HepG2 (cell line): ENCODE measurements around the gene HOXD3. TPM values are rescaled to one million over a fixed set of nuclear protein-coding genes. Genes with fewer than 3 reads are reported as not detected.
A peak's percentile ranks its signal among the peaks of the same experiment; 100 is the strongest.

Experiments
- ATAC-seq: fragments of 200-7000 bp; cut with Tn5 transposase; 3 replicates; pipeline ENCODE4 v1.9.1; 2020; ENCODE audit warnings: mild to moderate bottlenecking, moderate library complexity
- BruUV-seq: library from RNA; stranded (reverse); fragments of 400-500 nt; replicated peaks from 2 replicates; lab custom pipeline; 2021; lab: Mats Ljungman, UMichigan
- CTCF ChIA-PET: fragments of 300-600 bp; formaldehyde crosslinking; extraction: SDS; loops from one replicate; lab custom pipeline; 2021; ENCODE audit warnings: low total read pairs, inconsistent platforms, low intra/inter-chr PET ratio; lab: Yijun Ruan, JAX
- POLR2A ChIA-PET: fragments of 350-600 bp; sonication (Branson Sonifier 250); formaldehyde crosslinking; loops from one replicate; lab custom pipeline; 2020; ENCODE audit warnings: antibody characterized with exemption, inconsistent platforms; lab: Yijun Ruan, JAX
- DNase-seq: peaks from one replicate; pipeline ENCODE4 v3.0.0-alpha.2; 2015; ENCODE audit warnings: low spot score
- FAIRE-seq: peaks from 3 replicates; lab custom pipeline; 2011; peaks lifted over from hg19 to GRCh38; lab: Jason Lieb, UNC
- H2AFZ ChIP-seq: one replicate; pipeline ENCODE4 v1.6.1; 2011; ENCODE audit warnings: low read length, inconsistent platforms
- H3K27ac ChIP-seq: fragments of 300-600 bp; 3 replicates; pipeline ENCODE4 v1.8.0; 2011; ENCODE audit warnings: mixed run types, mild to moderate bottlenecking, mixed read lengths, low read length, inconsistent platforms; ENCODE audit not compliant: insufficient read depth; ENCODE audit errors: extremely low read length
- H3K27me3 ChIP-seq, 2 experiments: fragments of 200-600 bp in 1 of 2; 2 replicates in 1 of 2; 3 replicates in 1 of 2; pipeline versions ENCODE4 v1.6.0 to v1.8.0; 2011; ENCODE audit warnings: low read length in 2 of 2, mild to moderate bottlenecking in 2 of 2, moderate library complexity in 2 of 2, inconsistent platforms in 1 of 2; ENCODE audit not compliant: insufficient read depth in 2 of 2, control insufficient read depth in 1 of 2
- H3K36me3 ChIP-seq, 2 experiments: fragments of 200-600 bp in 1 of 2; replicated peaks in 1 of 2; 2 replicates in 1 of 2; 3 replicates in 1 of 2; pipeline versions ENCODE4 v1.5.1 to v1.8.0; 2011; ENCODE audit warnings: low read length in 2 of 2, inconsistent platforms in 1 of 2; ENCODE audit not compliant: insufficient read depth in 2 of 2, control insufficient read depth in 1 of 2
- H3K4me1 ChIP-seq: 2 replicates; pipeline ENCODE4 v1.5.1; 2012; ENCODE audit warnings: low read length, inconsistent platforms; ENCODE audit not compliant: insufficient read depth
- H3K4me2 ChIP-seq: 2 replicates; pipeline ENCODE4 v1.6.0; 2011; ENCODE audit warnings: low read depth, low read length, inconsistent platforms
- H3K4me3 ChIP-seq, 3 experiments: fragments of 200-600 bp in 1 of 3; sonication (generic), shearing (Covaris generic) in 1 of 3; replicated peaks in 1 of 3; 2 replicates each; pipeline ENCODE4 v1.5.1; 2011 to 2016; ENCODE audit warnings: low read length in 3 of 3, inconsistent platforms in 2 of 3, low read depth in 2 of 3, mild to moderate bottlenecking in 2 of 3, control low read depth in 1 of 3, mixed read lengths in 1 of 3; ENCODE audit not compliant: insufficient read depth in 1 of 3
- H3K79me2 ChIP-seq: one replicate; pipeline ENCODE4 v1.6.1; 2011; ENCODE audit warnings: low read length, inconsistent platforms; ENCODE audit not compliant: insufficient read depth
- H3K9ac ChIP-seq: 2 replicates; pipeline ENCODE4 v1.6.0; 2011; ENCODE audit warnings: mild to moderate bottlenecking, low read depth, low read length, inconsistent platforms; ENCODE audit not compliant: insufficient read depth
- H3K9me3 ChIP-seq: 2 replicates; pipeline ENCODE4 v1.5.1; 2012; ENCODE audit warnings: mild to moderate bottlenecking, low read length
- H4K20me1 ChIP-seq: 2 replicates; pipeline ENCODE4 v1.6.0; 2011; ENCODE audit warnings: inconsistent platforms, mild to moderate bottlenecking, low read length, moderate library complexity; ENCODE audit not compliant: insufficient read depth
- AGO2 ChIP-seq: fragments of 200-400 bp; formaldehyde crosslinking; optimal IDR thresholded peaks from 2 replicates; pipeline ENCODE3; 2017; ENCODE audit warnings: mild to moderate bottlenecking, low read depth, low read length, moderate library complexity
- KLF6 ChIP-seq: IDR thresholded peaks from 2 replicates; pipeline ENCODE4 v1.8.0; 2016; ENCODE audit warnings: missing biosample characterization, missing genetic modification reagents
- MBNL3 ChIP-seq: fragments of 250-450 bp; sonication (Bioruptor Pico); conservative IDR thresholded peaks from 2 replicates; pipeline ENCODE4 v1.8.0; 2022; ENCODE audit warnings: mild to moderate bottlenecking, inconsistent platforms
- SRF ChIP-seq: IDR thresholded peaks from 2 replicates; pipeline ENCODE4 v1.6.1; 2011; ENCODE audit warnings: mild to moderate bottlenecking, low read depth, low read length, moderate library complexity
- ZFAT ChIP-seq: sonication (generic); formaldehyde crosslinking; conservative IDR thresholded peaks from 2 replicates; pipeline ENCODE4 v1.8.1; 2023; ENCODE audit warnings: missing genetic modification reagents, inconsistent platforms
- ZFYVE20 ChIP-seq: sonication (generic); formaldehyde crosslinking; IDR thresholded peaks from 2 replicates; pipeline ENCODE4 v1.8.0; 2023; ENCODE audit warnings: low read depth, mild to moderate bottlenecking, moderate library complexity, missing genetic modification reagents, borderline replicate concordance
- ZIK1 ChIP-seq: sonication (generic); formaldehyde crosslinking; IDR thresholded peaks from 2 replicates; pipeline ENCODE4 v1.5.0; 2020; ENCODE audit warnings: mild to moderate bottlenecking, low read depth, missing genetic modification reagents, borderline replicate concordance
- ZNF292 ChIP-seq: sonication (generic); formaldehyde crosslinking; IDR thresholded peaks from 2 replicates; pipeline ENCODE4 v1.8.1; 2022; ENCODE audit warnings: mild to moderate bottlenecking, low read depth, missing genetic modification reagents, borderline replicate concordance
- WGBS: methylation state at CpG from one replicate; pipeline ENCODE4 v1.1.6; 2017; ENCODE audit warnings: low lambda C conversion rate; 5-methylcytosine and 5-hydroxymethylcytosine counted together
- in situ Hi-C: cut with HindIII; loops from 2 replicates; pipeline ENCODE4 v1.10.0; 2017; ENCODE audit warnings: low pct_unique_long_range_greater_than_20kb; ENCODE audit not compliant: extremely low pct_ligation_motif_present
- intact Hi-C: fragments of 100-400 bp; cut with micrococcal nuclease; formaldehyde crosslinking; loops from one replicate; pipeline ENCODE4 v1.10.0; 2022; ENCODE audit not compliant: unreplicated experiment
- polyA plus RNA-seq, 8 experiments: library from polyadenylated mRNA; depleted of rRNA in 3 of 8; stranded (reverse) in 7 of 8; unstranded in 1 of 8; fragments of >200 nt; fragmentation: Illumina TruSeq in 4 of 8; extraction: Trizol in 4 of 8; gene quantifications; 2 replicates each; pipeline versions ENCODE4 v1.2.1 to v1.2.3, GENCODE V29; 2011 to 2016; ENCODE audit warnings: low read depth in 4 of 8, missing spikeins in 1 of 8, mixed read lengths in 1 of 8; ENCODE audit not compliant: insufficient read depth in 1 of 8
- total RNA-seq, 5 experiments: library from RNA; depleted of rRNA; stranded (reverse); fragments of >200 nt; fragmentation: Illumina TruSeq; extraction: Trizol; gene quantifications; 2 replicates each; pipeline ENCODE4 v1.2.3, GENCODE V29; 2016; ENCODE audit warnings: low read depth in 1 of 5
- TF ChIP-seq, protein P1 (sequence below): sonication (generic); formaldehyde crosslinking; IDR thresholded peaks from 2 replicates; pipeline ENCODE4 v1.9.0; 2022; ENCODE audit warnings: missing genetic modification reagents, mild to moderate bottlenecking, borderline replicate concordance
- TF ChIP-seq, protein P2 (sequence below): sonication (generic); formaldehyde crosslinking; IDR thresholded peaks from 2 replicates; pipeline ENCODE4 v1.4.0; 2020; ENCODE audit warnings: missing genetic modification reagents

Gene HOXD3
- total and polyA plus RNA-seq, 2 of the 13 experiments (the other 11 are each of a cell fraction or from before 2014, with no cell fraction given) = 0.05 to 0.09 TPM

GRCh38 chr2:176169181-176169580 lies 12.1 kb downstream of the HOXD3 start (continued):
- TF ChIP-seq AGO2 (no peak), KLF6 (CRISPR knock-in tag) (no peak), ZNF292 (CRISPR knock-in tag) (0 out of 2 replicates have a peak, but pooled peaks have one; percentile 16)
- TF ChIP-seq, protein P1, sequence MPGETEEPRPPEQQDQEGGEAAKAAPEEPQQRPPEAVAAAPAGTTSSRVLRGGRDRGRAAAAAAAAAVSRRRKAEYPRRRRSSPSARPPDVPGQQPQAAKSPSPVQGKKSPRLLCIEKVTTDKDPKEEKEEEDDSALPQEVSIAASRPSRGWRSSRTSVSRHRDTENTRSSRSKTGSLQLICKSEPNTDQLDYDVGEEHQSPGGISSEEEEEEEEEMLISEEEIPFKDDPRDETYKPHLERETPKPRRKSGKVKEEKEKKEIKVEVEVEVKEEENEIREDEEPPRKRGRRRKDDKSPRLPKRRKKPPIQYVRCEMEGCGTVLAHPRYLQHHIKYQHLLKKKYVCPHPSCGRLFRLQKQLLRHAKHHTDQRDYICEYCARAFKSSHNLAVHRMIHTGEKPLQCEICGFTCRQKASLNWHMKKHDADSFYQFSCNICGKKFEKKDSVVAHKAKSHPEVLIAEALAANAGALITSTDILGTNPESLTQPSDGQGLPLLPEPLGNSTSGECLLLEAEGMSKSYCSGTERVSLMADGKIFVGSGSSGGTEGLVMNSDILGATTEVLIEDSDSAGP (CRISPR knock-in tag) = 0 out of 2 replicates have a peak, but pooled peaks have one; percentile 32

DNA sequence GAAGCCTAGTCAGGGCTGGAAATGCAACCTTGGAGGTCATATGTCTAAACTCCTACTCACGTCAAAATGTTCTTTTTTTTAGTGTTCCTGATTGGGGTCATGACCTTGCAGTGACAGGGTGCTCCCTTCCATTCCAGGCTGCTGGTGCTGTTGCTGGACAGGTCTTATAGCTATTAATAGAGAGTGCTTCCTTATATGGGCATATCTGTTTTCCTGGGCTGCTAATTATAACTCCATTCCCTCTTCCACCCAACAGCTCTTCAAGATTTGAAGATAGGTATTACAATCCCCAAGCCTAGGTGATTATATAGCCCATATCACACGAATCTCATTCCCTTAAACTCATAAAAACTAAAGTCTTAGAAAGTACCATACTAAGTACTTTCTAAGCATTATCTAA lies 12.6 kb downstream of the HOXD3 start:
- no peaks in the 10 kb centered on the region for H3K9me3 ChIP-seq
- H3K36me3 ChIP-seq = no peaks in the 10 kb centered on the region
- no peak overlapping the region for H3K4me3 ChIP-seq
- no peak for FAIRE-seq
- ChIA-PET CTCF (no interaction called here), POLR2A (no interaction called here)
- H3K27ac ChIP-seq = no peak overlapping the region
- H4K20me1 ChIP-seq = no peaks in the 10 kb centered on the region
- peaks cover 49% of the 10 kb centered on the region for H3K4me1 ChIP-seq
- H2AFZ ChIP-seq = no peak overlapping the region
- no peak for DNase-seq
- peaks cover 6 to 49% of the 10 kb centered on the region in 2 experiments; a peak in 4 of 5 replicates for H3K27me3 ChIP-seq
- intact Hi-C loops = no loop called here
- H3K79me2 ChIP-seq = no peaks in the 10 kb centered on the region
- no peak overlapping the region for H3K9ac ChIP-seq
- peak; percentile 80 for TF ChIP-seq SRF
- no peak for TF ChIP-seq ZFYVE20
- TF ChIP-seq, protein P2, sequence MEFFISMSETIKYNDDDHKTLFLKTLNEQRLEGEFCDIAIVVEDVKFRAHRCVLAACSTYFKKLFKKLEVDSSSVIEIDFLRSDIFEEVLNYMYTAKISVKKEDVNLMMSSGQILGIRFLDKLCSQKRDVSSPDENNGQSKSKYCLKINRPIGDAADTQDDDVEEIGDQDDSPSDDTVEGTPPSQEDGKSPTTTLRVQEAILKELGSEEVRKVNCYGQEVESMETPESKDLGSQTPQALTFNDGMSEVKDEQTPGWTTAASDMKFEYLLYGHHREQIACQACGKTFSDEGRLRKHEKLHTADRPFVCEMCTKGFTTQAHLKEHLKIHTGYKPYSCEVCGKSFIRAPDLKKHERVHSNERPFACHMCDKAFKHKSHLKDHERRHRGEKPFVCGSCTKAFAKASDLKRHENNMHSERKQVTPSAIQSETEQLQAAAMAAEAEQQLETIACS (CRISPR knock-in tag) = no peak
- no peak for TF ChIP-seq ZIK1
- TF ChIP-seq ZFAT = no peak
- TF ChIP-seq MBNL3 (CRISPR knock-in tag) = no peak
- 8% methylated on average over 2 of the region's 2 CpGs for WGBS
- no TSS peak for BruUV-seq
- H3K4me2 ChIP-seq = no peak overlapping the region
- no peak for ATAC-seq
- in situ Hi-C loops = no loop called here
